ENCODE measurements around the gene MAGEB2. TPM values are rescaled to one million over a fixed set of nuclear protein-coding genes. Genes with fewer than 3 reads are reported as not detected.

Gene MAGEB2
- total and polyA plus RNA-seq, 2 donors (not counting 1 experiment from before 2014, with no cell fraction given) = not detected

- intact Hi-C loops (cut with micrococcal nuclease) = no loop called here
- Histone ChIP-seq H3K4me1 (ENCODE audit: control insufficient read depth in 2 of 2, insufficient read depth in 2 of 2, low read length in 2 of 2) (no peaks in the 10 kb centered on the region), H3K27me3 (replicated peaks in 1 of 4; ENCODE audit: control extremely low read depth in 1 of 4, control insufficient read depth in 3 of 4, insufficient read depth in 4 of 4, low read length in 3 of 4) (no peaks in the 10 kb centered on the region), H3K9ac (ENCODE audit: low read length) (no peak overlapping the region), H3K27ac (ENCODE audit: low read length in 2 of 2) (no peak overlapping the region), H3K9me3 (ENCODE audit: control extremely low read depth in 1 of 3, control insufficient read depth in 2 of 3, insufficient read depth in 1 of 3, low read length in 2 of 3) (no peaks in the 10 kb centered on the region), H3K4me2 (replicated peaks; ENCODE audit: low read depth, low read length, poor library complexity, severe bottlenecking) (no peak overlapping the region), H3K36me3 (replicated peaks in 1 of 2; ENCODE audit: control extremely low read depth in 1 of 2, control insufficient read depth in 1 of 2, extremely low read depth in 1 of 2, insufficient read depth in 2 of 2, low read length in 1 of 2) (no peaks in the 10 kb centered on the region), H4K20me1 (ENCODE audit: control insufficient read depth, insufficient read depth, low read length, poor library complexity, severe bottlenecking) (no peaks in the 10 kb centered on the region), H3K79me2 (ENCODE audit: control insufficient read depth, insufficient read depth, low read length) (no peaks in the 10 kb centered on the region), H3K4me3 (ENCODE audit: control extremely low read depth in 1 of 5, extremely low read depth in 1 of 5, insufficient read depth in 1 of 5, low read depth in 2 of 5, low read length in 4 of 5) (no peak overlapping the region), H2AFZ (ENCODE audit: insufficient read depth, low read depth, low read length, poor library complexity, severe bottlenecking) (no peak overlapping the region)
- no peak for ATAC-seq (ENCODE audit: low read depth)
- H3K4me3 Mint-ChIP-seq = no peak overlapping the region
- ChIA-PET POLR2A (no interaction called here), CTCF (no interaction called here)
- no peak overlapping the region for H3K27ac Mint-ChIP-seq
- H3K4me1 Mint-ChIP-seq = no peaks in the 10 kb centered on the region
- WGBS (ENCODE audit: insufficient coverage) = no CpG with 5 or more reads among the region's 1 CpG
- TF ChIP-seq CTCF (IDR thresholded peaks at IDR 0.05) (no peak), EZH2 (IDR thresholded peaks at IDR 0.05; ENCODE audit: borderline replicate concordance, insufficient read depth, low read depth, low read length, poor library complexity, severe bottlenecking) (no peak)
- H3K27me3 Mint-ChIP-seq = no peaks in the 10 kb centered on the region
- H3K9me3 Mint-ChIP-seq (ENCODE audit: insufficient read depth) = no peaks in the 10 kb centered on the region
- no peak for DNase-seq
Measured at GRCh38 chrX:30262763-30263162, 47.4 kb downstream of the MAGEB2 start.

Other genes starting within 250 kb of the MAGEB2 start
- not detected in 2 replicates for gene MAGEB3, start 15.1 kb downstream of the MAGEB2 start, total RNA-seq
- gene MAGEB3, start 15.1 kb downstream of the MAGEB2 start, polyA plus RNA-seq = not detected in 2 replicates
- not detected in 2 replicates for gene MAGEB4, start 26.4 kb downstream of the MAGEB2 start, total RNA-seq
- not detected in 2 replicates for gene MAGEB4, start 26.4 kb downstream of the MAGEB2 start, polyA plus RNA-seq
- not detected in 2 replicates for gene MAGEB1, start 31.6 kb downstream of the MAGEB2 start, total RNA-seq
- gene MAGEB1, start 31.6 kb downstream of the MAGEB2 start, polyA plus RNA-seq = not detected in 2 replicates
- not detected in 2 replicates for gene NR0B1, start 93.8 kb downstream of the MAGEB2 start, total RNA-seq
- gene NR0B1, start 93.8 kb downstream of the MAGEB2 start, polyA plus RNA-seq = not detected in 2 replicates